Mucosa of descending colon (tissue), 3 donors: ENCODE data around the gene QSOX1. TPM values are rescaled to one million over a fixed set of nuclear protein-coding genes. Genes with fewer than 3 reads are reported as not detected.

ENCODE experiments used
- ATAC-seq: fragments of 200-7000 bp; cut with Tn5 transposase; one replicate; pipeline ENCODE4 v1.9.1; 2020; ENCODE audit warnings: mild to moderate bottlenecking, moderate library complexity
- DNase-seq, 3 donors: peaks; one replicate each; pipeline ENCODE4 v3.0.0-alpha.2; 2020
- H3K36me3 ChIP-seq: fragments of 200-600 bp; one replicate; pipeline ENCODE4 v1.8.0; 2021; ENCODE audit warnings: low read depth, mild to moderate bottlenecking
- H3K4me1 ChIP-seq: fragments of 200-600 bp; one replicate; pipeline ENCODE4 v1.8.0; 2021; ENCODE audit warnings: low read depth, mild to moderate bottlenecking
- H3K4me3 ChIP-seq: fragments of 200-600 bp; one replicate; pipeline ENCODE4 v1.8.0; 2021; ENCODE audit warnings: mild to moderate bottlenecking
- H3K9me3 ChIP-seq: fragments of 200-600 bp; one replicate; pipeline ENCODE4 v1.8.0; 2021; ENCODE audit warnings: mild to moderate bottlenecking
- CTCF ChIP-seq: fragments of 200-600 bp; IDR thresholded peaks from one replicate; pipeline ENCODE4 v1.8.0; 2022; ENCODE audit warnings: antibody characterized with exemption, mild to moderate bottlenecking
- intact Hi-C, 2 donors: fragments of 100-400 bp; cut with DNase I in 1 of 2; cut with micrococcal nuclease in 1 of 2; formaldehyde crosslinking; loops; one replicate each; pipeline versions ENCODE4 v1.11.0 to v1.11.1; 2022; cut with DNase I, micrococcal nuclease
- total RNA-seq, 3 donors: library from RNA; stranded (reverse); fragmentation: NEBNext Ultra II Directional in 2 of 3; extraction: Animal tissue kit (Norgen Biotek cat#: 25700) in 2 of 3; gene quantifications; one replicate each; pipeline versions ENCODE4 v1.2.1 to v1.2.4, GENCODE V29; 2021 to 2023
- donor health status: DM: no; HTN: no; CAD: no; lungs with moderate emphysema.
- donor health status: DM: no; HTN: no; CAD: no.
- donor health status: DM: no; HTN: yes; CAD: no.

The QSOX1 gene
- total RNA-seq, 3 donors from 2014 or later: 96.4 to 260 (median 185) TPM

- ATAC-seq: peak; percentile 88
- no peak for TF ChIP-seq CTCF
Observed at GRCh38 chr1:180167721-180168467, 13.2 kb downstream of the QSOX1 start.

GRCh38 chr1:180168786-180169639 is 14.3 kb downstream of the QSOX1 start:
- DNase-seq (peak; percentile 85 to 89 (median 86)), ATAC-seq (peak; percentile 78)
- Histone ChIP-seq H3K9me3 (no peaks in the 10 kb centered on the region), H3K4me1 (peaks cover 30% of the 10 kb centered on the region), H3K4me3 (no peak overlapping the region), H3K36me3 (no peaks in the 10 kb centered on the region)
- TF ChIP-seq CTCF: peak; percentile 18
- intact Hi-C loops: no loop called here

More at GRCh38 chr1:180167721-180168467, 13.2 kb downstream of the QSOX1 start:
- H3K4me3 ChIP-seq: no peak overlapping the region
- H3K4me1 ChIP-seq: peaks cover 30% of the 10 kb centered on the region
- no peaks in the 10 kb centered on the region for H3K9me3 ChIP-seq
- DNase-seq: peak; percentile 90 to 95 (median 94)
- H3K36me3 ChIP-seq: no peaks in the 10 kb centered on the region
- intact Hi-C loops: no loop called here

GRCh38 chr1:180169640-180170195 is 15.0 kb downstream of the QSOX1 start:
- peak in 1 of 3 donors; percentile 48 for DNase-seq
- H3K9me3 ChIP-seq: no peaks in the 10 kb centered on the region
- no peak overlapping the region for H3K4me3 ChIP-seq
- peaks cover 33% of the 10 kb centered on the region for H3K4me1 ChIP-seq
- no peak for ATAC-seq
- TF ChIP-seq CTCF: no peak
- intact Hi-C loops: no loop called here
- H3K36me3 ChIP-seq: no peaks in the 10 kb centered on the region

GRCh38 chr1:180170546-180171151 is 16.0 kb downstream of the QSOX1 start:
- Histone ChIP-seq H3K4me3 (no peak overlapping the region), H3K36me3 (no peaks in the 10 kb centered on the region), H3K4me1 (peaks cover 33% of the 10 kb centered on the region), H3K9me3 (no peaks in the 10 kb centered on the region)
- intact Hi-C loops: no loop called here
- no peak for TF ChIP-seq CTCF
- ATAC-seq (peak; percentile 32), DNase-seq (peak in 2 of 3 donors; percentile 36 to 44)

- Histone ChIP-seq H3K4me1 (peaks cover 33% of the 10 kb centered on the region), H3K9me3 (no peaks in the 10 kb centered on the region), H3K36me3 (no peaks in the 10 kb centered on the region), H3K4me3 (no peak overlapping the region)
- DNase-seq (no peak), ATAC-seq (no peak)
- TF ChIP-seq CTCF: no peak
- intact Hi-C loops: no loop called here
Observed at GRCh38 chr1:180171691-180172090, 17.0 kb downstream of the QSOX1 start.
